Left forelimb (tissue), 1 donor: ENCODE results near the gene SNCB.
"Not testable (repeated sequence)": the region's sequence is repeated elsewhere in the genome, so short reads cannot be mapped to it uniquely, and the experiment has no call there.

Source experiments
- DNase-seq: peaks from one replicate; pipeline ENCODE4 v3.0.0-alpha.2; 2018; ENCODE audit warnings: low spot score

SNCB gene

GRCh38 chr5:176597417-176598389, 32.6 kb downstream of the SNCB start:
- DNase-seq = no peak

- DNase-seq = no peak
Measured at GRCh38 chr5:176596689-176597416, 33.5 kb downstream of the SNCB start.

- DNase-seq = no peak
Measured at GRCh38 chr5:176596069-176596644, 34.2 kb downstream of the SNCB start.

- no peak for DNase-seq
Measured at GRCh38 chr5:176595386-176595943, 34.9 kb downstream of the SNCB start.

- DNase-seq = no peak
Measured at GRCh38 chr5:176594554-176594953, 35.8 kb downstream of the SNCB start.

- no peak for DNase-seq
Measured at GRCh38 chr5:176593273-176593869, 37.0 kb downstream of the SNCB start.

GRCh38 chr5:176592573-176592972, 37.8 kb downstream of the SNCB start:
- no peak for DNase-seq

GRCh38 chr5:176591667-176592066, 38.7 kb downstream of the SNCB start:
- not testable (repeated sequence) for DNase-seq

GRCh38 chr5:176590035-176590717, 40.2 kb downstream of the SNCB start:
- no peak for DNase-seq

- no peak for DNase-seq
Measured at GRCh38 chr5:176589039-176589769, 41.1 kb downstream of the SNCB start.

- DNase-seq = no peak
Measured at GRCh38 chr5:176588297-176588696, 42.0 kb downstream of the SNCB start.

- DNase-seq = no peak
Measured at GRCh38 chr5:176587398-176587797, 42.9 kb downstream of the SNCB start.

- no peak for DNase-seq
Measured at GRCh38 chr5:176583076-176583475, 47.3 kb downstream of the SNCB start.

- no peak for DNase-seq
Measured at GRCh38 chr5:176581361-176581760, 49.0 kb downstream of the SNCB start.

GRCh38 chr5:176579323-176579722, 51.0 kb downstream of the SNCB start:
- DNase-seq = no peak

- no peak for DNase-seq
Measured at GRCh38 chr5:176578391-176578808, 51.9 kb downstream of the SNCB start.

GRCh38 chr5:176577312-176578176, 52.8 kb downstream of the SNCB start:
- DNase-seq = no peak

GRCh38 chr5:176575488-176576422, 54.6 kb downstream of the SNCB start:
- DNase-seq = no peak
